Activated CD4-positive, alpha-beta T cell treated with anti-CD3 and anti-CD28 coated beads, Interleukin-2, amount 10 ng/mL, durations not matched to agents 7 days and 5 days (primary cell): ENCODE data around the gene SPATA9. TPM values are rescaled to one million over a fixed set of nuclear protein-coding genes. Genes with fewer than 3 reads are reported as not detected.

Experiments used
- CTCF ChIA-PET: fragments of 350-600 bp; sonication (Branson Sonifier 250); formaldehyde crosslinking; loops from one replicate; lab custom pipeline; 2021; ENCODE audit warnings: antibody characterized with exemption; lab: Charles Lee
- POLR2A ChIA-PET: fragments of 350-600 bp; sonication (Branson Sonifier 250); formaldehyde crosslinking; loops from one replicate; lab custom pipeline; 2021; ENCODE audit warnings: antibody characterized with exemption; lab: Charles Lee
- DNase-seq: peaks from one replicate; pipeline ENCODE4 v3.0.0-alpha.2; 2020
- H3K27ac Mint-ChIP-seq: one replicate; pipeline ENCODE4 v1.8.0; 2021; ENCODE audit warnings: mild to moderate bottlenecking, moderate library complexity, mixed read lengths
- H3K27me3 Mint-ChIP-seq: one replicate; pipeline ENCODE4 v1.8.0; 2021; ENCODE audit warnings: mixed read lengths
- H3K36me3 Mint-ChIP-seq: one replicate; pipeline ENCODE4 v1.8.0; 2021; ENCODE audit warnings: low read depth, mixed read lengths
- H3K4me1 Mint-ChIP-seq: one replicate; pipeline ENCODE4 v1.8.0; 2021; ENCODE audit warnings: mixed read lengths
- H3K4me3 Mint-ChIP-seq: one replicate; pipeline ENCODE4 v1.8.0; 2021; ENCODE audit warnings: mild to moderate bottlenecking, moderate library complexity, mixed read lengths
- H3K9me3 Mint-ChIP-seq: one replicate; pipeline ENCODE4 v1.8.0; 2021; ENCODE audit warnings: mixed read lengths
- total RNA-seq, 2 experiments: library from RNA; stranded (reverse); gene quantifications; one replicate each; pipeline ENCODE4 v1.2.3, GENCODE V29; 2021

Gene SPATA9
- total RNA-seq, 2 experiments from 2014 or later = not detected

DNA sequence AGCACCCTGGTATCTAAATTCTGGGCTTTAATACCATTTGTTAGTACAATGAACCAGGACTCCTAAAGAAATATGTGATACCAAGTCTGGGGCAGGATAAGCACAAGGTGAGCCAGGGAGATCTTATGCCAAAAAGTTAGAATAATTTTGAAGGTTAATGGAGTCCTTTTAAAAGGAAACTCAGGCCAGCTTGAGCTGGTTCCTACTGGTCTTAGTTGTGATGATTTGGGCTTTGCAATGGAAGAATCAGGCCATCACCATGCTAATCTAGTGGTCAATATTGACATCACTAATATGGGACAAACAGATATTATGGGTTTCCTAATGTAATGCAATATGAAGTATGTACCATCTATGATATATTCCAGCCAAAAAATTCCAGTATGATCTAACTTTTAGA lies 7.5 kb upstream of the SPATA9 start:
- ChIA-PET CTCF (no interaction called here), POLR2A (no interaction called here)
- peaks cover 6% of the 10 kb centered on the region for H3K27me3 Mint-ChIP-seq
- H3K36me3 Mint-ChIP-seq = no peaks in the 10 kb centered on the region
- H3K4me3 Mint-ChIP-seq = no peak overlapping the region
- no peaks in the 10 kb centered on the region for H3K4me1 Mint-ChIP-seq
- peaks cover 5% of the 10 kb centered on the region for H3K9me3 Mint-ChIP-seq
- DNase-seq = no peak
- H3K27ac Mint-ChIP-seq = no peak overlapping the region

DNA sequence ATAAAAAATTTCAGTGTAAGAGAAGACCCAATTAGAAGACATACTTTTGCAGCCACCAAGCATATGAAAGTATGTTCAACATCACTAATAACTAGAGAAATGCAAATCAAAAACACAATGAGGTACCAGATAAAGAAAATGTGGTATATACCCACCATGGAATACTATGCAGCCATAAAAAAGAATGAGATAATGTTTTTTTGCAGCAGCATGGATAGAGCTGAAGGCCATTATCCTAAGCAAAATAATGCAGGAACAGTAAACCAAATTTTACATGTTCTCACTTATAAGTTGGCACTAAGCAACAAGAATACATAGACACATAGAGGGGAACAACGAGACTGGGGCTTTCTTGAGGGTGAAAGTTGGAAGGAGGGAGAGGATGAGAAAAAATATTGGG lies 6.9 kb upstream of the SPATA9 start:
- no peak overlapping the region for H3K4me3 Mint-ChIP-seq
- H3K4me1 Mint-ChIP-seq = no peaks in the 10 kb centered on the region
- H3K36me3 Mint-ChIP-seq = no peaks in the 10 kb centered on the region
- H3K27me3 Mint-ChIP-seq = peaks cover 8% of the 10 kb centered on the region
- DNase-seq = no peak
- ChIA-PET CTCF (no interaction called here), POLR2A (no interaction called here)
- peaks cover 5% of the 10 kb centered on the region for H3K9me3 Mint-ChIP-seq
- no peak overlapping the region for H3K27ac Mint-ChIP-seq

DNA sequence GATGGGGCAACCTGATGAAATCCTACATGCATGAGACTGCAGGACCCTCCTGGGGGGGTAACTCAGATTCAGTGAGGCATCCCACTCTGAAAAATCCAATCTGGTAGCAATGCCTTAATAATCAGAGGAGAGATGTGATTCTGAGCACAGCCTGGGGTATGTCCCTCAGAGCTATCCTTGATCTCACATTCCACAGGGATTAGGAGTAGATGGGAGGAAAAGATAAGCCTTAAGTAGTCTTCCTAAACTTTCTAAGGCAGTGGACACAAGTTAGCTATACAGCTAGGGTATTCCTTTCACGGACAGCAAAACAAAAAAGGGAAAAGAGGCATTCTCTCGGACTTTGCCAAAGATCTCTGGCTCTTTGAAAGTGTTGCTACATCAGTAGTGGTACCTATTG lies 3.9 kb upstream of the SPATA9 start:
- CTCF ChIA-PET = no interaction called here
- H3K27me3 Mint-ChIP-seq = peaks cover 14% of the 10 kb centered on the region
- H3K36me3 Mint-ChIP-seq = no peaks in the 10 kb centered on the region
- H3K4me1 Mint-ChIP-seq = no peaks in the 10 kb centered on the region
- DNase-seq = no peak
- POLR2A ChIA-PET = no interaction called here
- no peak overlapping the region for H3K4me3 Mint-ChIP-seq
- H3K9me3 Mint-ChIP-seq = peaks cover 5% of the 10 kb centered on the region
- H3K27ac Mint-ChIP-seq = no peak overlapping the region

DNA sequence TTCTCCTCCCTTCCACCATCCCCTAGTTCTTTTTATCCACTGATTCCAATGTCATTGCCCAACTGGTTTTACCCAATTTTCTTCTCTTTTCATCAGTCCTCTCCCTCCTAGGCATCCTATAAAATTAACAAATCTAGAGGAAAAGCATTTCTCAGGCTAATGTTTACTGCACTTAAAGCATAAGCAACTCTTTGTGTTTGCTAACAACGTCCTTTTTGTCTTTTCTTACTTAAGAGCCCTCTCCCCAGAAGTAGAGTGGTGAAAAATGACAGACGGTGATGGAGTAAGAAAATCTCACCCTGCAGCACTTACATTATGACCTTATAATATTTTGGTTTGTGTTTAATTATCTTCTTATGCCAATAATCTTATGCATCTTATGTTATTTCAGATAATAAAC lies 1.6 kb upstream of the SPATA9 start:
- ChIA-PET CTCF (no interaction called here), POLR2A (no interaction called here)
- DNase-seq = no peak
- H3K4me3 Mint-ChIP-seq = no peak overlapping the region
- no peaks in the 10 kb centered on the region for H3K36me3 Mint-ChIP-seq
- H3K4me1 Mint-ChIP-seq = no peaks in the 10 kb centered on the region
- no peak overlapping the region for H3K27ac Mint-ChIP-seq
- H3K9me3 Mint-ChIP-seq = no peaks in the 10 kb centered on the region
- peaks cover 22% of the 10 kb centered on the region for H3K27me3 Mint-ChIP-seq

DNA sequence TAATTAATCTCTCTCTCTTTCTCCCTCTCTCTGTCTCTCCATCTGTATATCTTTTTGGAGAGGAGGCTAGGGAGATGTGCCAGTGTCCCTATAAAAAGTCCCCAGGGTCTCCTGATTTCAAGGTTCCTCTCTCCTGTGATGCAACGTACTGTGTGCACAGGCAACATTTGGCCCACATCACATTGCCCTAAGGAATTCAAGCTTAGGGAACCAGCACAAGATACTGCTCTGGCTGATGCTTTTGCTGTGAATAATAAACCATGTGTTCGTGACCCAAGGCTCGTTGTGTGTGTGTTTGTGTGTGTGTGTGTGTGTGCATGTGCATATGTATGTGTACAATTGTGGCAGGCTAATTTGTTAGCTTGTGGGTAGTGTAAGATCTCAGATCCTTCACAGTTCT lies 9.7 kb downstream of the SPATA9 start:
- ChIA-PET POLR2A (interaction anchor here (0.6 kb wide), 1 partner anchor 76 kb away, joined by 3 read pairs; no protein-coding TSS in a partner anchor), CTCF (interaction anchor here (0.8 to 0.9 kb wide), 2 partner anchors 24 to 26 kb away, joined by 3 read pairs; no protein-coding TSS in a partner anchor)
- H3K4me1 Mint-ChIP-seq = no peaks in the 10 kb centered on the region
- H3K27me3 Mint-ChIP-seq = no peaks in the 10 kb centered on the region
- H3K36me3 Mint-ChIP-seq = no peaks in the 10 kb centered on the region
- no peaks in the 10 kb centered on the region for H3K9me3 Mint-ChIP-seq
- H3K4me3 Mint-ChIP-seq = no peak overlapping the region
- no peak for DNase-seq
- H3K27ac Mint-ChIP-seq = no peak overlapping the region

DNA sequence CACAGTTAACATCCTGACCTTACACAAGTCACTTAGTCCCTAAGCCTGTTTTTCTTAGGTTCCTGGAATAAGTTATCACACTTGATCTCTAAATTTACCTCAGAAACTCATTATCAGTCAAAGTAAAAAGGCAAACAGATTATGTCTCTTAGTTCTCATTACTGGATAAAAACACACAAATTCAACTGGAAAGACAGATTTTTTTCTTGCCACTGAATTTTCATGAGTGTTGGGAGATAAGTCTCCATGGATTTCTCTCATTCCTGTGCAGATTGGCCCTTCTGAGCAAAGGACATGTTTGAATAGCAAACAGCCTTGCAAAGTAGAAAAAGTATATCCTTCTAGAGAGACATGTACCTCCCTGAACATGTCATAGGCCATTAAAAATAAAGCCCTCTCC lies 10.2 kb downstream of the SPATA9 start:
- Mint-ChIP-seq H3K36me3 (no peaks in the 10 kb centered on the region), H3K9me3 (no peaks in the 10 kb centered on the region), H3K4me3 (no peak overlapping the region), H3K27me3 (no peaks in the 10 kb centered on the region), H3K4me1 (no peaks in the 10 kb centered on the region), H3K27ac (no peak overlapping the region)
- no peak for DNase-seq
- ChIA-PET POLR2A (no interaction called here), CTCF (interaction anchor here (1.0 kb wide), 1 partner anchor 50 kb away, joined by 3 read pairs; no protein-coding TSS in a partner anchor)

DNA sequence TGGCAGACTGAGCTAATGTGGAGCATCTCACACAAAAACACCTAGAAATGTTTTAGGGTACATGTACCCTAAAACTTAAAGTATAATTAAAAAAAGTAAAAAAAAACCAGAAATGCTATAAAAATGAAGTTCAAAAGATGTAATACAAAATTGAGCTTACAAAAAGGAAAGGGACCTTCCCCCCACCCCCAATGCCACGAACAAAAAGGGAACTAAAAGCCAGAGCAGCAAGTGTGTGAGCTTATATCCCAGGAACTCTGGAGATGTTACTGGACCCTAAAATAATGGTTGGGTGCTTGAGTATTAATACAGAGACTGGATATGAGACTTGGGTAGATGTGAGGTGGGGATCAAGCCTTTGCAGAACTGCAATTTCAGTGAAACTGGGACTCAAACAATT lies 11.0 kb downstream of the SPATA9 start:
- no peak overlapping the region for H3K4me3 Mint-ChIP-seq
- ChIA-PET CTCF (interaction anchor here (1.0 kb wide), 1 partner anchor 51 kb away, joined by 3 read pairs; no protein-coding TSS in a partner anchor), POLR2A (no interaction called here)
- no peak overlapping the region for H3K27ac Mint-ChIP-seq
- H3K36me3 Mint-ChIP-seq = no peaks in the 10 kb centered on the region
- DNase-seq = no peak
- no peaks in the 10 kb centered on the region for H3K27me3 Mint-ChIP-seq
- no peaks in the 10 kb centered on the region for H3K4me1 Mint-ChIP-seq
- no peaks in the 10 kb centered on the region for H3K9me3 Mint-ChIP-seq

DNA sequence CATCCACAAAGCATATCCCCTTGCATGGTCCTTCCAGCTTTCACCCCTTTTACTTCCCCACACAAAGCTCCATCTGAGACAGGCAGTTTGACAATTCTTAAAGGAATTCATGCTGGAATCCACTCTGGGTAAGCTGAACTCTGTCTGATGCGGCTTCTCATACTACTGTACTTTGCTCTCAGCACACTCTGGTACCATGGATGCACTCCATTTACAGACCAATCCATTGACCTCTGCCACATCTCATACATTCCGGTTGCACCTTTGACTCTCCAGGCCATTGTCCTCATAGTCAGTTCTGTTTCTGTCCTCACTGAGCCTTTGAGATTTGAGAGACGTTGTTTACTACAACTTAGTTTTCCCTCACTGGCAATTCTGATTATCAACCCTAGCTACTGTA lies 12.2 kb downstream of the SPATA9 start:
- ChIA-PET POLR2A (no interaction called here), CTCF (interaction anchor here (1.5 kb wide), 2 partner anchors 15 to 27 kb away, joined by 4 to 5 read pairs; no protein-coding TSS in a partner anchor)
- no peaks in the 10 kb centered on the region for H3K27me3 Mint-ChIP-seq
- H3K9me3 Mint-ChIP-seq = no peaks in the 10 kb centered on the region
- H3K4me3 Mint-ChIP-seq = no peak overlapping the region
- DNase-seq = no peak
- no peaks in the 10 kb centered on the region for H3K4me1 Mint-ChIP-seq
- H3K27ac Mint-ChIP-seq = no peak overlapping the region
- H3K36me3 Mint-ChIP-seq = no peaks in the 10 kb centered on the region

DNA sequence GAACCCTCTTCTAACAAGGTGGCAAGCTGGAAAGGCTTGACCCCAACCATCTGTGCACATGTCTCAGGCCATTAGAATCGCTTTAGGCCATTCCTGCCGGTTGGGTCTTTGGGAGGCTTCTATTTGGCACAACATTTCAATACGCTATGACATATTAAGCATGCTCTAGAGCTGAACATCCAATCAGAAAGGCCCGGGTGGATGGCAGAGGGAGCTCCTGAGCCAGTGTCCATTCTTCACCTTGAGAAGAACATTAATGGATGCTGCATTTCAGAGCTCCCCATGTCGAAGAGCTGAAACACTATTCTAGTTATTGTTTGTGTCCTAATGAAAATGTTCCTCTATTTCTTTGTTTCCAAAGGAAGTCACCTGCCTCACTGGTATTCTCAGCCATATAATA lies 12.8 kb downstream of the SPATA9 start:
- POLR2A ChIA-PET = no interaction called here
- no peaks in the 10 kb centered on the region for H3K9me3 Mint-ChIP-seq
- H3K27me3 Mint-ChIP-seq = no peaks in the 10 kb centered on the region

DNA sequence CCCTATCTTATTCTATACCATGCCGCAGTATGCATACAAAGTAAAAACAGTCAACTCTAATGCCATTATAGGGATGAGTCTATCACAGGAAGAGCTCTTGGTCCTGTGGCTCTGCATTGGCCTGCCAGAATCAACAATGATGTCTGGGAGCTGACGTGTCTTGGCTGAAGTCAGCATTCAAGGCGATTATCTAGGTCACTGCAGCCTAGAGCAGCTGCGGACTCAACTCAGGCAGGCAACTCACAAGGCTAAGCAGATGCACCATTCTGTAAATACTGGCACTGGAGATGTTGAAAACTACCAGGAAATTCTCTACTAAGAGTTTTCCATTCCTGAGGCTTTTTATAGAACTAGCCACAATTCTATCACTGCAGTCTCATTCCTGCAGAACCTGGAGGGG lies 13.3 kb downstream of the SPATA9 start:
- CTCF ChIA-PET = interaction anchor here (1.5 kb wide), 2 partner anchors 14 to 24 kb away, joined by 3 to 4 read pairs; no protein-coding TSS in a partner anchor
- no peaks in the 10 kb centered on the region for H3K4me1 Mint-ChIP-seq
- no peaks in the 10 kb centered on the region for H3K27me3 Mint-ChIP-seq

More for the DNA sequence above, 12.8 kb downstream of the SPATA9 start:
- Mint-ChIP-seq H3K27ac (no peak overlapping the region), H3K4me1 (no peaks in the 10 kb centered on the region), H3K36me3 (no peaks in the 10 kb centered on the region), H3K4me3 (no peak overlapping the region)
- no peak for DNase-seq
- CTCF ChIA-PET = interaction anchor here (1.5 kb wide), 3 partner anchors 15 to 27 kb away, joined by 3 to 5 read pairs (median 4); no protein-coding TSS in a partner anchor

DNA sequence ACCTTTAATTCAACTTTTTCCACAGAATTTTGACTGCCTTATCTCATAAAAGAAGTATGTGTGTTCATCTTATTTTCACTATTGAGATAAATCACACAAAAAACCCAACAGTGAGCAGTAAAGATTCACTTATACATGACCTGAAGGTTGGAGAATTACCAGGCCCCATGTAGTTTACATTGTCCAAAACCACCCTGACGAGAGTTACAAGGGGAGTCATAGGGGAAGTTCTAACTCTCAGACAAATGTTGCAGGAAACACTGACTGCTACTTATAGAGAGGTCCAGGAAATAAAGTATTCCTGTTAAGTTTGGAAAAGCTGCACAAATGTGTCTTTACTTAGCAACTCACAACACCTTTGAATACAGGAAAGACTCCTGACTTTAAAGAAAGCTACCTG lies 14.1 kb downstream of the SPATA9 start:
- H3K27me3 Mint-ChIP-seq = no peaks in the 10 kb centered on the region
- POLR2A ChIA-PET = no interaction called here
- no peak overlapping the region for H3K4me3 Mint-ChIP-seq
- no peaks in the 10 kb centered on the region for H3K9me3 Mint-ChIP-seq
- no peak for DNase-seq
- H3K27ac Mint-ChIP-seq = no peak overlapping the region
- no peaks in the 10 kb centered on the region for H3K36me3 Mint-ChIP-seq
- CTCF ChIA-PET = interaction anchor here (1.2 to 1.5 kb wide), 3 partner anchors 22 to 112 kb away, joined by 3 read pairs; partner anchors contain the start of gene RFESD
- peaks cover 3% of the 10 kb centered on the region for H3K4me1 Mint-ChIP-seq

More for the DNA sequence above, 13.3 kb downstream of the SPATA9 start:
- Mint-ChIP-seq H3K9me3 (no peaks in the 10 kb centered on the region), H3K27ac (no peak overlapping the region), H3K36me3 (no peaks in the 10 kb centered on the region), H3K4me3 (no peak overlapping the region)
- DNase-seq = no peak
- POLR2A ChIA-PET = no interaction called here

DNA sequence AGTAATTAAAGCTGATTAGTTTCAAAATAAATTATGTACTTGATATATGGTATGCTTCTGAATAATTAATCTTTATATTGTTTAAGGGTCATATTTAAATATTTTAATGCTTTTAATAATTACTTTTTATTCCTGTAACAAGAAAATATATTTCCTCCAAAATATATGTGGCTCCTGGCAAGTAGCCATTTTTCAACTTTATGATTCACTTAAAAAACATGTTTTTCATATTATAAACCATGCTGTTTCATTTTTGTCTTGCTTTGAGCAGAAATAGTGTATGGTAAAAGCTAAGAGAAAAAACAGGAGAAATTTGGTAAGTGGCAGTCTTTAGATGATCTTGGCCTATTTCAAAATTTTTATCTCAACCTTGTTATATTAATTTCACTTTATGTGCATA lies 14.6 kb downstream of the SPATA9 start:
- H3K27ac Mint-ChIP-seq = no peak overlapping the region
- CTCF ChIA-PET = interaction anchor here (1.2 to 1.3 kb wide), 2 partner anchors 22 to 113 kb away, joined by 3 read pairs; partner anchors contain the start of gene RFESD
- H3K4me3 Mint-ChIP-seq = no peak overlapping the region
- no peaks in the 10 kb centered on the region for H3K36me3 Mint-ChIP-seq
- no peaks in the 10 kb centered on the region for H3K9me3 Mint-ChIP-seq
- H3K4me1 Mint-ChIP-seq = peaks cover 3% of the 10 kb centered on the region
- DNase-seq = no peak
- POLR2A ChIA-PET = no interaction called here
- no peaks in the 10 kb centered on the region for H3K27me3 Mint-ChIP-seq

DNA sequence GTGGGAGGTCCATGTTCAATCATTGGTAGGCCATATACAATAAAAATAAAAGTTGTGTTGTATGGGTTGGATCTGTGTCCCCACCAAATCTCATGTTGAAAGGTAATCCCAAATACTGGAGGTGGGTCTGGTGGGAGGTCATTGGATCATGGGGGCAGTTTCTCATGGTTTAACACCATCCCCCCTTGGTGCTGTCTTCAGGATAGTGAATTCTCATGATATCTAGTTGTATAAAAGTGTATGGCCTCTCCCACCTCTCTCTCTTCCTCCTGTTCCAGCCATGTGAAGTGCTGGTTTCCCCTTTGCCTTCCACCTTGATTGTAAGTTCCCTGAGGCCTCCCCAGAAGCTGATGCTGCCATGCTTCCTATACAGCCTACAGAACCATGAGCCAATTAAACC lies 15.1 kb downstream of the SPATA9 start:
- Mint-ChIP-seq H3K27ac (no peak overlapping the region), H3K4me3 (no peak overlapping the region), H3K9me3 (no peaks in the 10 kb centered on the region), H3K27me3 (no peaks in the 10 kb centered on the region), H3K36me3 (no peaks in the 10 kb centered on the region), H3K4me1 (peaks cover 3% of the 10 kb centered on the region)
- CTCF ChIA-PET = interaction anchor here (1.2 kb wide), 1 partner anchor 113 kb away, joined by 3 read pairs; no protein-coding TSS in a partner anchor
- POLR2A ChIA-PET = no interaction called here
- no peak for DNase-seq
